Left hindlimb (tissue), 1 donor: Measurements from ENCODE around the gene TOM1L1.

Experiments used
- DNase-seq: peaks from one replicate; pipeline ENCODE4 v3.0.0-alpha.2; 2018

TOM1L1 gene

DNA sequence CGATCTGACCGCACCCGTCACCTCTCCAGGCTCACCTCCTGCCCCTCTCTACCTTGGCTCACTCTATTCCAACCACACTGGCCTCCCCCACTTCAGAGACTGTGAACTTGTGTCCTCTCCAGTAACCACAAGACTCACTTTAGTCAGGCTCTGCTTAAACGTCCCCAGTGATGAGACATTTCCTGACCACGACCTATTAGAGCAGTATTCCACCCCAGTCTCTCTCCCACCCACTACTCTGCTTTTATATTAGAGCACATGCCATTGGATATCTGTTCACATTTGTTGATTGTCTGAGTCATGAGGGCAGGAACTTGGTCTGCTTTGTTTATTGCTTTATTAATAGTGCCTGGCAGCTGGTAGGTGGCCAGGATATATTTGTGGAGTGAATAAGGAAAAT is 47.7 kb downstream of the TOM1L1 start:
- no peak for DNase-seq

DNA sequence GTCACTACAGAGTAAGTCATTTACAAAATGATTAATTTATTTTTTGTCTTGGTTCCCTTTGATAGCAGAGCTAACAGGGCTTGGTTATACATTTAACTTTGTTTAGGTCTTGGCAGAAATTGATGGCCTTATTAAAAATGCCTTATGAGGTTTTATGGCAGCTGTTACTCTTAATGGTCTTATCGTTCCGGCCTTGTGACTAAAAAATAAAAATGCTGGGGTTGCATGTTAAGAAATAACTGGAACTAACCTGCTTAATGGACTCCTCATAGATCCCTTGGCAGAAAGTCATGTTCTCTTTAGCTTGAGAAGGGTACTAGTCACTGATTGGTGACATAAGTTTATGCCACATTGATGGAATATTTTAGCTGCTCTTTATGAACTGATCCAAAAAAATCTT is 49.5 kb downstream of the TOM1L1 start:
- no peak for DNase-seq

DNA sequence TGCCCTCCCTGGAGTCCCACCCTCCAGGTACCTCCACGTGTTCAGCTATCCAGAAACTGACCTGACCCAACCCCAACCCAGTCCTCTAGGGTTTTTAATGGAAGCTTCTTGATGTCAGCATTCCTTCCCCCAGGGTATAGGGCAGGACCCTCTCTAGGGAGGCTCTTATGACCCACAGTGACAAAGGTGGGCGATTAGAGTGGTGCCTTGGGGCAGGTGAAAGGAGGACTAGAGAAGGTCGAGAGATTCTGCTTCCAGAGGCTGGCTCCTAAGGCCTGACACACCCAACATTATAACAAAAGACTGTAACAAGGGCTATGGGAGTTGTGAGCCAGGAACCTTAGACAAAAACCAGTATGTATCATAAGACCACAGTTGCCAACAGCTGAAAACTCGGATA is 50.6 kb downstream of the TOM1L1 start:
- DNase-seq: no peak

DNA sequence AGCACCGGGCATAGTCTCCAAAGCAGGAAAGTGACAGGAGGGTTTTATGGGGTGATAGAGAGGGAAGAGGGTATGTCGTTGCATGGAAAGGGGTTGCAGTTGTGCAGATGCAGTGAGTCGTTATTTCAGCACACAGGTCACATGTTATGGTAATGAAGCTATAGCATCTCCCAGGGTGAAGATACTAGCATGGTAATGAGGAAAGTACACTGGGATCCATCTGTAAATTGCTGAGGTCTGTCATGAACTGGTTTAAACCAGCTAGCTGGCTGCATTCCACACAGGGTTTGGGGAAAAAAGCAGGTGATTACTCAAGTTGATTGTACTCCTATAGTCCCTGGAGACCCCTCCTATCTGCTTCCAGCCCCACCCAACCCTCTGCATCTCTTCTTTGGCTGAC is 56.1 kb downstream of the TOM1L1 start:
- DNase-seq: no peak

DNA sequence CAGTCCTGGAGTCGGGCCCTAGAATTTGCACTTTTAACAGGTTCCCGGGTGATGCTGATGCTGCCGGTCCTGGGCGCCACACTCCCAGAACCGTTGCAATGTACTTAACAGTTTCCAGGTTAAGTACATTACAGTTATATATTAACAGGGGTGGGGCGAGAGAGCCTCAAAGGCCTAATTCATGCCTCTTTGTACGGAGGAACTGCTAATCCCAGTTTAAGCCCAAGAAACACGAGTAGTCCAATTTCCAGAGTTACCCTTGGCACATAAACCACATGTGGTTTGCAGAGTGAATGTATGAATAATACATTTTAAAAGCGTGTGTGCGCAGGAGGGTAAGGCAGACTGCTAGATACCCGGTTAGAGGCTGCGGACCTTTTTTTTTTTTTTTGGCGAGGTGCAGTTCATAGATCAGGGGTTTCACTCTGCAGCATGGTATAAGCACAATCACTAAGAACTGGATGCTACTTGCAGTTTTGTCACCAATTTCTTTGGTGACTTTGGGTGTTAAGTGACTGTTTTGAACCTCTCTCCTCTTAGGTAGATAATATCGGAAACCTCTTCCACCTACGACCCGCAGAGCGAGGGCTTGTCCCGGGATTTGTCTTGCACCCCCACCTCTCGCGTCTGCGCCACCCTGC is 67.1 kb downstream of the TOM1L1 start:
- DNase-seq: no peak

DNA sequence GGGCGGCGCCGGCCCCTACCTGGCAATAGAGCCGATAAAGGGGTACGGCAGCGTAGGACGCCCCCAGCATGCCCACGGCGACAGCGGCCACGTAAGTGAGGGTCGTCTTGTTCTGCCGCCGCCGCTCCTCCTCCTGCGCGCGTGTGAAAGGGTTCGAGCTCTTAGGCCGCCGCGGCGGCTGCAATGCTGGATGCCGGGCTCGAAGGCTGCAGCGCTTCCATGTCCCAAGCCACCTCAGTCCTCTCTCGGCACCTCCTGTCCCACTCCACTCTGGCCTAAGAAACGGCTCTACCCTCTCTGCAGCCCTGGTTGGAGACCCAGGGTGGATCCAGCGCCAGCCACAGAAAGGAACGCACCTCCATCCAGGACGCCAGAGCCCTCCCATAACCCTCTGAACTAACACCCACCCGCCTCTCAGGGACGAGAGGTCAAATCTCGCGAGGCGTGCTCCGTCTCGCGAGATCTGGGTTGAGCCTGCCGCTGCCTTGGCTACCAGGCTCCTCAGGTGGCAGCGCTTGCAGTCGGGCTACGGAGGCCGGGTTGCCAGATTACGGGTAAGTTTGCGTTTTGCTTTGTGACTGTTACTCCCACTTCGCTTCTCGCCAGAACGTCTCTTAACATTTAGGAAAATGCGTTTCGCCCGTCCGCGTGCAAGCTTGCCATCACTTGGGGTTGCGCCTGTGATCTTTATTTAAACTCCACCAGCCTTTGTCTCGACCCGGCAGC is 67.8 kb downstream of the TOM1L1 start, which contains the start of the genes COX11 and STXBP4:
TSS of gene COX11 (minus strand) at position 393 of the 726 bp plus-strand sequence. CDS start at position 385, 8 bp downstream.
TSS of gene STXBP4 (plus strand) at position 504 of the 726 bp plus-strand sequence. CDS start 17,455 bp downstream, outside the sequence.
- peak; percentile 96 for DNase-seq

DNA sequence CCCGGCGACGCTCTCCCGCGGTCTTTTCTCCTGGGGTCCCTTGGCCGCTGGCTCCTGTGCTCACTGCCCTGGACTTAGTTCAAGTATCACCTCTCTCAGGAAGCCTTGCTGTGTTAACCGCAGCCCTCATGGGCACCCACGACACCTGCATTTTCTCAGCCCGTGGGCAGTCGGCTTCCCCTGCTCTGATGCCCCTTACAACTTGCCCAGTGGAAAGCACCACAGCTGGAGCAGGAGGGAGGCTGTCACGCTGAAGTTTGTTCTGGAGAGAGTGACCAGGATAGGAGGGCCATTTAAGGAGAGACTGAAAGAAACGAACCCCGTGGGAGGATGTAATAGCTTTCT is 68.3 kb downstream of the TOM1L1 start:
- no peak for DNase-seq

DNA sequence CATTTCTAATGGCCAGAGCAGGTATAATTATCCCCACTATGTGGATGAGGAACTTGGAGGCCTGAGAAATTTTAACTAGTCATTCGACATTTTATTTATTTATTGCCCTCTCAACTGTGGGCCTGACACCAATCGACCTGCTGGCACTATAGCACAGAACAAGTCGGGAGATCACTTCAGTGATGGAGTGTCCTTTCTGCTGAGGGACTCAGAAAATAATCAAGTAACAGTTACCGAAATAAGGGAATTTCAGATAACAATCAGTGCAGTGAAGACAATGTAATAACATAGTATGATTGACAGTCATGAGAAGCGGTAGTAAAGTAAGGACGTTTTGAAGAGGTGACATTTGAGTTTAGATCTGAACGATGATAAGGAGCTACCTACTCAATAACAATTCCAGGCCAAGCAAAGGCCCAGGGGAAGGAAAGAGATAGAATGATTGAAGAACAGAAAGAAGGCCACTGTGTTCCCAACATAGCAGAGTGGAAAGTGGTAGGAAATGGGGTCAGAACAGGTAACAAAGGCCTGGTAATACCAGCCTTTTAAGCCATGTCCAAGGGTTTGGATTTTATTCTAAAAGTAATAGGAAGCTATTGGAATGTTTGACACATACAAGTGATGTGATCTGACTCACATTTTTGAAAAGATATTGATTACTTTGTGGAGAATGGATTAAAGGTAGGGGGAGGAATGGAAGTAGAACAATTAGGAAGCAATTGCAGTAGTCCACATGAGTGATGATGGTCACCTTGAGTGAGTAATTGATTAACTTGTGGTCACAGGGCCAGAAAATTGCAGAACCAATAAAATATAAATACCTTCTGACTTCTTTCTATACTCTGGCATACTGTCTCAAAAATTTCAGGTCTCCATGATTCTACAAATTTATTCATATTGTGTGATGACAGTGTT is 69.3 kb downstream of the TOM1L1 start:
- DNase-seq: no peak

DNA sequence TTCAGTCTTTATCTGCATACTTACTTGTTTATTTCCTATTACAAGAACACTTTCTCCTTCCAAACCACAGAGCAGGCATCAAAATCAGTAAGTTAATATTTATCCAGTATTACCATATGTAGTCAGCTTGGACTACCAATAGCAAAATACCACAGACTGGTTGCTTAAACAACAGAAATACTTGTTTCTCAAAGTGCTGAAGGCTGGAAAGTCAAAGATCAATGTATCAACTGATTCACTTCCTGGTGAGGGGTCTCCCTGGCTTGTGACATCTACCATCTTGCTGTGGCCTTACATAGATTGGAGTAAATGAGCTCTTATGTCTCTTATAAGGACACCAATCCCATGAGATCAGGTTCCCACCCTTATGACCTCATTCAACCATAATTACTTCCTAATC is 70.5 kb downstream of the TOM1L1 start:
- no peak for DNase-seq

DNA sequence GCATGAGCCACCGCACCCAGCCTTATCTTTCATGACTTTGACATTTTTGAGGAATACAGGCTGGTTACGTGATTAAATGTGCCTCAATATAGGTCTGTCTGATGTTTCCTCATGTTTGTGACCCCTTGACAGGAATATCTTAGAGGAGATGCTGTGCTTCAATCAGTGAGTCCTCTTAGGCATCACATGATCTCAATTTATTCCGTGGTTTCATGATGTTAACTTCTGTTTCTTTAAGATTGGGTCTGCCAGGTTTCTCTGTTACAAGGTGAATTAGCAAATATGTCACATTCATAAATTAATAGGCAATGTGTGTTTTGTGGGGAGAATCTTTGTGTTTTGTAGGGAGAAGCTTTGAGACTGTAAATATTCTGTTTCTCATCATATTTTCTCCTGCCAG is 71.2 kb downstream of the TOM1L1 start:
- DNase-seq: no peak

DNA sequence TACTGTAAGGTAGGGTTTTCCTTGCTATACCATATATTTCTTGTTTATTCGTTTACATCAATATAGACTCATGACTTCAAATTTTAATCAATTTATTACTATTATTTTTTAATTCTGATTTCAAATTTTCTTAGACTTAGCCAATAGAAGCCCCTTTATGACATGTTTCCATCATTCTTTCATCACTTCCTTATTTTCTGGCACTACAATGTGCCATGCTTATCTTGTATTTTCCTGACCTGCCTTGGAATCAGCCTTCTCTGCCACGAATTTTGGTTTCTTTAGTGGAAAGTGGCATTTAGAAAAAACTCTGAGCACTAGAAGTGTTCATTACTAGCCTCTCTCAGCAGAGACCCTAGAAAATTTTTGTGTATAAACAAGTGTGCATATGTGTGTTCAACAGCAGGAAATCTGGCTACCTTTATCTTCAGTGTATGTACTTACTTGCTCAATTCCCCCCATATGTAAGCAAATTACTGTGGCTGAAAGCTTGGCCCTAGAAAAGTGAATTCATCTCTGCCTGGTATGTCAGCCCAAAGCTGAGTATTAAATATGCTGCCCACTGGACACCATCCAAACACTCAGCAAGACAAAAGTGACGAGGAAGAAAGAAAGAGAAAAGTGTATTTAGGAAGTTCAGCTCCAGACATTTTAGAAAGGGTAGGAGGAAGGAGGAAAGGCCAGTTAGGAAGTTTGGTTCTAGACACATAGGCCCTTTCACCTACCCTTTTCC is 71.9 kb downstream of the TOM1L1 start:
- no peak for DNase-seq

DNA sequence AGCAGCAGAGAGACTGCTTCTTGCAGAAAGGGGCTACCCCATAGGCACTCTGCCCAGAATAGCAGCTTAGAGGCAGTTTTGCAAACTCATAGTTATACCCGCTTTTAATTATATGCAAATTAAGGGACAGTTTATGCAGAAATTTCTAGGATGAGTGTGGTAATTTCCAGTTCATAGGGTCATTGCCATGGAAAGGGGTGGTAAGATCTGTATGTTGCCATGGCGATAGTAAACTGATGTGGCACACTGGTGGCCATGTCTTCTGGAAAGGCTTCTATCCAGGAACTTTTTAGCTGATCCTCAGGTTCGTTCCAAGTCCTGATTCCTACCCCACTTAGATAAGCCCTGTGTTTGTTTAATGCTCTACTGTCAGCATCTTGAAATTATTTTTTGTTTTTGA is 74.1 kb downstream of the TOM1L1 start:
- no peak for DNase-seq

DNA sequence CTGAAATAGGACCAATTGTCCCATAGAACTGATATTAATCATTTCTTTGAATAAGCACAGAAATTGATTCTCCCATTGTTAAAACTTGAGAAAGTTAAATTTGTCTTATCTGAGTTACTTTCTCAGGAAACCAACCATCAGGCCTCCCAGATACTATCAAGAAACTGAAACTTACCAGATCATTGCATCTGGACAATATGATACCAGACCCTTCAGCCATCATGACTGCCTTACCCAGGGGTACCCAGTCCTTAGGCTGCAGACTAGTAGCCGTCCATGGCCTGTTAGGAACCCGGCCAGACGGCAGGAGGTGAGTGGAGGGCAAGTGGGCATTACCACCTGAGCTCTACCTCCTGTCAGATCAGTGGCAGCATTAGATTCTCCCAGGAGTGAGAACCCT is 75.7 kb downstream of the TOM1L1 start:
- DNase-seq: no peak

DNA sequence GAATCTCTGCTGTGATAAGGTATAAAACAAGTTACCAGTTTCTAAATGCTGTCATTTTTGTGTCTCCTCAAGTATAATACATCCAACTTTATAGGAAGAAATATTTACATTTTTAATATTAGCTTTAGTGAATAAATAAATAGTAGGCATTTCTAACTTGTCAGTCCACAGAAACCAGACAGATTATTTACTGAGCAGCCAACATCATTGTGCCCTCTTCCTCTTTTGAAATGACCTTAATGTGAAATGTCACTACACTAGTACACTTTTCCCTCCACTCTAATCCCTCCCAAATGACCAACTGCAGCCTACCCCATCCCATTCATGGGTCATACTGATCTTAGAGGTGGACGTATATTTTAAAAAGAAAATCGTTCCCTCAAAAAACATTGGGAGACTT is 77.1 kb downstream of the TOM1L1 start:
- DNase-seq: no peak

DNA sequence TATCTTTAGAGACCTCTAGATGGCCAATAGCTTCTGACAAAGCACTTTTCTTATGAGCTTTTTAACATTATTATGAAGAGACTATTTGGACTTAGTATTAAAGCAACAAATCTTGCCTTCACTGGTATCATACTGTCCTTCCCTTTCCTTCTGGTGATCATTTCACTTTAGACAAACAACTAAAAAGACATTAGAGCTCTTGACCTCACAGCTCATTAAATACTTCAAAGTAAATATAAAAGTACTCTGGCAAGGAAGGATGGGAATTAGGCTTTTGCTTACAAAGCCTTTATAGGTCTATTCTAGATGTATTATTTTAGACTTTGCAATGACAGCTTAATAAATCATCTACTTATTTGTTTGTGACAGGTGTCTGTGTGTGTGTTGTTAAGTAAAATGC is 79.0 kb downstream of the TOM1L1 start:
- DNase-seq: no peak

DNA sequence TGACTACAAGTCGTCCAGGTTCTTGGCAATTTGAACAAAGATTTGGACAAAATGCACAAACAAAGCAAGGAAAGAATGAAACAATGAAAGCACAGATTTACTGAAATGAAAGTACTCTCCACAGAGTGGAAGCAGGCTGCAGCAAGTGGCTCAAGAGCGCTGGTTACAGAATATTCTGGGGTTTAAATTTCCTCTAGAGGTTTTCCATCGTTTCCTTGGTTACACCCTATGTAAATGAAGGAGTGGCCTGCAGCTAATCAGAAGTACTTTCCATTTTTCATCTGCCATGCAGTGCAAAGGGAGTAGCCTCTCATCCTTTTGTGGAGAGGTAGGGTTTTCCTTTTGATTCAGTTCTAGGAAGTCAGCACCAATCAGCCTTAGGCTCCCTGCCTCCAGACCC is 79.7 kb downstream of the TOM1L1 start:
- no peak for DNase-seq

DNA sequence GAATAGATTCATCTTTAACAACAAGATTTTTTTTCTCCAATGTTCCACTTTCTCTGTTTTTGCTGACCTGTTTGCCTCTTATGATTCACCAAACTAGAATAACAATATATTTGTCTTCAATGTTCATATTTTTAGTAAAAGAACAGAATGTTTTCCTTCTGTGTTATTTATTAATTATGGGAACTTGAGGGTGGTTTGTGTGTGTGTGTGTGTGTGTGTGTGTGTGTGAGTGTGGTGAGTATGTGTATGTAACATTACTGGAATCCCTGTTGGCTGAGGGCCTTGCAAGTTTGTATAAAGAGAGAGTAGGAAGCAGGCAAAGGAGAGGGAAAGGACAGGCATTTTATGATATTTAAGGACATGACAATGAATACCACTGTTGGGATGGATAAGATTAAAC is 81.7 kb downstream of the TOM1L1 start:
- no peak for DNase-seq

DNA sequence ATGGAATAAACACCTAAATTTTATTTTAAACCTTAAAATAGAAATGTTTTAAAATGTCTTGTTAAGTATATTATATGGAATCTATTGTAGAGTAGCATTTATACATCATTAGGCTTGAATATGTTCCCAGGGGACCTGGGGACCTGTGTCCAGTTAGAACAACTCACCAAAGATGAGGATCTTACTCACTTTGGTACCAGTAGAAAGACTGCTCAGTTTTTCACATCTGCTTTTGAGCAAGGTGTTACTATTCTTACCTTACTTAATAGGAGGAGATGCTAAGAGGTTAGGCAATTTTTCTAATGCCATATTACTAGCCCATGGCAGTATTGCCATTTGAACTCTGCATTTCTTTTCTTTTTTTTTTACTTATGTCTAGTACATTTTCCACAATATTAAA is 82.6 kb downstream of the TOM1L1 start:
- no peak for DNase-seq

DNA sequence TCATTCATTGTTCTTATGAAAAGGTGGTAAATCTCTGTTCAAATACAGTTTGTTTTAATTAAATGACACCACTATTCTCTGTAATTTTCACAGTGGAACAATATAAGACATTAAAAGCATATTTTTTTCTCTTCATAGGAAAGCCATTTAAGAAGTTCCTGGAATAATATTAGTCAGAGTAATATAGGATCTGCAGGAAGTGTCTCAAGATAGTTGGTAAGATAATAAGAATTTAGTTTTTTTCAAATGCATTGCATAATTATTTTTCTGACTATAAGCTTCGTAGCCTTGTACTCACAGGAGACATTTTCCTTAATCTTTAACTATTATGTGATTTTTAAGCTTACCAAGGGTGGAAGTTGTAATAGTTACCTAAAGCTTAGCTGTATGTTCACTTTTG is 84.8 kb downstream of the TOM1L1 start:
- DNase-seq: no peak

DNA sequence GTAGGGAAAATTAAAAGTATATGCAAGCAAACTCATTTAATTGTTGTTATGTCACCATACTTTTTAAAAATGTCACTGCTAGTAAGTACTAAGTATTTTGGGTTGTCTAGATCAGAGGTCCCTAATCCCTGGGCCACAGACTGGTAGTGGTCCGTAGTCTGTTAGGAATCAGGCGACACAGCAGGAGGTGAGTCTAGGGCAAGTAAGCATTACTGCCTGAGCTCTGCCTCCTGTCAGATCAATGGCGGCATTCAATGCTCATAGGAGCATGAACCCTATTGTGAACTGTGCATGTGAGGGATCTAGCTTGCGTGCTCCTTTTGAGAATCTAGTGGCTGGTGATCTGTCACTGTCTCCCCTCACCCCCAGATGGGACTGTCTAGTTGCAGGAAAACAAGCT is 89.5 kb downstream of the TOM1L1 start:
- no peak for DNase-seq

DNA sequence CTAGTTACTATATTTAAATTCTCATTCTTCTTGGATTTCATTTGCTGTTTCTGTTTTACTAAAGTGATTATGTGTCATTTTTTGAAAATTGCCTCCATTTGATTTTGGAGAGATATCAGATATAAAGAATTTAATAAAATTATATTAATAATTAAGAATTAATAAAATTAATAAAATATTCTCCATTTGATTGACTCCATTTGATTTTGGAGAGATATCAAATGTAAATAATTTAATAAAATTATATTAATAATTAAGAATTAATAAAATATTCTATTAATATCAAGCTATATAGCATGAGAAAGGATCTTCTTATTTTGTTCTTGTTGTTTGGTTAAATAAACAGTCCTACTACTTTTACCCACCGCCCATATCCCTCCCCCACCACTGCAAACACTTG is 90.9 kb downstream of the TOM1L1 start:
- no peak for DNase-seq

DNA sequence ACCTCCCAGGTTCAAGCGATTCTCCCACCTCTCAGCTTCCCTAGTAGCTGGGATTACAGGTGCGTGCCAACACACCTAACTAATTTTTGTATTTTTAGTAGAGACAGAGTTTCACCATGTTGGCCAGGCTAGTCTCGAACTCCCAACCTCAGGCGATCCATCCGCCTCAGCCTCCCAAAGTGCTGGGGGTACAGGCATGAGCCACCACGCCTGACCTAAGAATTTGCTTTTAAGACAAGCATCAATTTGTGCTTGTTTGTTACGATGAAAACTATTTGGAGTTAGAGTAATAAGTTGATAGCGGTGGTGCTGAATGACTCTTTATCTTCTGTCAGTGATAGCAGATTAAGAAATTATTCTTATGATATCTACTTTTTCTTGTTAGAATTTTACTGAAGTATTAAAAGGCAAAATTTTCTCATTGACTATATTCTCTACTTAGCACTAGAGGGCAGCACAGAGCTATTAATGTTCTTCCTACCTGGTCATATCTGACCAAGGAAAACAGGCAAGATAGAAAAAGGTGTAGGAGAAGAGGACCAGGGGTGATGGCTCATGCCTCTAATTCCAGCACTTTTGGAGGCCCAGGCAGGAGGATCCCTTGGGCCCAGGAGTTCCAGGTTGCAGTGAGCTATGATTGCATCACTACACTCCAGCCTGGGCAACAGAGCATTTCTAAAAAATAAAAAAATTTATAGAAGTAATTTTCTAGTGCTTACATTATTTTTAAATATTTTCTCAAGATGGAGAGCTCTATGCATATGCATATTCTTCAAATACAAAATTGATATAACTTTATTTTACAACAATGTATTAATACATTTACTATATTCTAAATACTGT is 92.4 kb downstream of the TOM1L1 start:
- no peak for DNase-seq
